Activated CD8-positive, alpha-beta memory T cell treated with anti-CD3 and anti-CD28 coated beads for 1 hour (primary cell): ENCODE measurements around the gene PLCB2.

Source experiments
- DNase-seq, 2 donors: peaks; one replicate each; pipeline ENCODE4 v3.0.0-alpha.2; 2020; ENCODE audit warnings: low read depth in 1 of 2; ENCODE audit errors: extremely low read depth in 1 of 2

PLCB2 gene

GRCh38 chr15:40253167-40253790 is 54.5 kb downstream of the PLCB2 start:
- no peak for DNase-seq

DNA sequence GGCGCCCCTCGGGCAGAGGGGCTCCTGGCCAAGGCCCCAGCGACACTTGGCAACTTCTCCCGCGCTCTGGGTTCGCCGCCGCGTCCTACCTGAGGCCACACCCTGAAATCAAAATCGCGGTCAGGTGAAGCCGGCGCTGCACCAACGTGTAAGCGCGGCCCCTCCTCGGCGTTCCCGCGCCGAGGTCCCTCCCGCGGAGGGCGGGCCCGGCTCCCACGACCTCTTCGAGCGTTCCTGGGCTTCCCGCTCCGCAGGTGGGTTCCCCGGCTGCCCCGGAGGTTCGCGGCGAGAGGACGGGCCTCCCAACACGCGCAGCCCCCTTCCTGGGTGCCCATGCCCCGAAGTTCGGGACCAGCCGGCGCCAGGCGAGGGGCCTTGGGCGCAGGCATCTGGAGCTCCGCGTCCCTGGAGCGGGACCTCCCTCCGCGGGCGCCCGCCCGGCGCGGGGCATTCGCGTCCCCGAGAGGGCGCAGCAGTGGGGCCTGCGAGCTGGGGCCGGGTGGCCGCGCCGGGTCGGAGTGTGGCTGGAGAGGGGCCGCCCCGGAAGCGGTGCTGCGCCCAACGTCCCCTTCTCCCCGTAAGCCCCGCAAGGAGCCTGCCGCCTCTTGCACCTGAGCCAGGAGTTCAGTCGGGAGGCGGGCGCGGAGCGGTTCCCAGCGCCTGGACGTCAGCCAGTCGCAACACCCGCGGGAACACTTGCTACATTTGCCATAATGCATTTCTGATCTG is 55.1 kb downstream of the PLCB2 start:
- DNase-seq = no peak

GRCh38 chr15:40252141-40252437 is 55.6 kb downstream of the PLCB2 start:
- no peak for DNase-seq

DNA sequence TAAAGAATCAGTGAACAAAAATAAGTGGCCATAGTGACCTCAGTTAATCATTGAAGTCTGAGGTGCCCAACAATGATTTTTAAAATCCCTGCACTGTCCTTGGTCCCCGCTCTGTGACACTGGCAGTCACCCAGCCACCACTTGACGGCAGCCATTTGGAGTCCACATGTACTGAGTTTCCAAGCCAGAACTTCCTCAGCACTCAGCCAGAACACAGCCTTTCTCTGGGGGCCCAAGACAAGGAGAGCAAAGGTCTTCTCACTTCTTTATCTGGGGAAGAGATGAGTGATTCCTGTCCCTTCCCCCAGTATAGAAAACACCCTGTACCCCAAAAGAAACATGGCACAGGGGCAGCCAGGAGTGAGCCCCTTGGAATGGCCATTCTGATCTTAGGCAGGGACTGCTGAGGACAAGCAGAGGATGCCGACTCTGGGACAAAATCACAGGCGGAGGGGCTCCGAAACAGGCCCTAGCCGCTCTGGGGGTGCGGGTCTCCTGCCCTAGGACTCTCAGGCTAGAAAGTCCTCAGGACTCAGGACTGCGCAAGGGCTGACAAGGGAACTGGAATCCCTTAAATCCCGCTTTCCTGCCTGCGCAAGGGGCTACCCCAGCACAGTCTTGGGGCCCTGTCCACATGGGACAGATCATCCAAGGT is 56.1 kb downstream of the PLCB2 start:
- DNase-seq = no peak

DNA sequence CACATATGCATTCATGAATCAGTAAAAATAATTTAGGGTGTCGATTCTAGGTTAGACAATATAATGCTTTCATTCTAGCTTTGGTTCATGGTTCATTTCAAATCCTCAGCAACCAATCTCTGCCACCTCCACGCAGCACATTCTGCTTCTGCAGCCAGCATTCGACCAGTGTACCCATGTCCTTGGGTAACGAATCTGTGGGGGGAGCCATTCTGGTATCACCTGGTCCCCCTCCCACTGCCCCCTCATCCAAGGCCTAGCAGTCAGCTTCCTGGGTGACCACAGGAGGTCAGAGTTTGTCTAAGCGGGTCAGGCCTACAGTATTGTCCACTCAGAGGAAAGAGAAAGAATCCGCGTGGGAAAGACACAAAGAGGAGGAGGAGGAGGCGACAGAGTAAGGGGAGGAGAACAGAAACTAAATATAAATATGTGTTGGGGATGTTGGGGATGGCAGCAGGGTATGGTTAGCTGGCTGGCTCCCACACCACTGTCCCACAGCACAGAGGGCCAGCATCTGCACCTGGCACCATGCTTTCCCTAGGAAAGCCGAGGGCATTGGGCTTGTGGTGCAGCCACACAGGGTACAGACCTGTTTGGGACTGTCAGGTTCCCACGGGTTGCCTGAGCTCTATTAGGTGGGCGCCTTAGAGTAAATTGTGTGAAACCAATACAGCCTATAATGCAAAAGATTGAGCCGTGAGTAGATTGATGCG is 56.8 kb downstream of the PLCB2 start:
- DNase-seq = no peak

GRCh38 chr15:40250304-40250656 is 57.5 kb downstream of the PLCB2 start:
- DNase-seq = no peak

DNA sequence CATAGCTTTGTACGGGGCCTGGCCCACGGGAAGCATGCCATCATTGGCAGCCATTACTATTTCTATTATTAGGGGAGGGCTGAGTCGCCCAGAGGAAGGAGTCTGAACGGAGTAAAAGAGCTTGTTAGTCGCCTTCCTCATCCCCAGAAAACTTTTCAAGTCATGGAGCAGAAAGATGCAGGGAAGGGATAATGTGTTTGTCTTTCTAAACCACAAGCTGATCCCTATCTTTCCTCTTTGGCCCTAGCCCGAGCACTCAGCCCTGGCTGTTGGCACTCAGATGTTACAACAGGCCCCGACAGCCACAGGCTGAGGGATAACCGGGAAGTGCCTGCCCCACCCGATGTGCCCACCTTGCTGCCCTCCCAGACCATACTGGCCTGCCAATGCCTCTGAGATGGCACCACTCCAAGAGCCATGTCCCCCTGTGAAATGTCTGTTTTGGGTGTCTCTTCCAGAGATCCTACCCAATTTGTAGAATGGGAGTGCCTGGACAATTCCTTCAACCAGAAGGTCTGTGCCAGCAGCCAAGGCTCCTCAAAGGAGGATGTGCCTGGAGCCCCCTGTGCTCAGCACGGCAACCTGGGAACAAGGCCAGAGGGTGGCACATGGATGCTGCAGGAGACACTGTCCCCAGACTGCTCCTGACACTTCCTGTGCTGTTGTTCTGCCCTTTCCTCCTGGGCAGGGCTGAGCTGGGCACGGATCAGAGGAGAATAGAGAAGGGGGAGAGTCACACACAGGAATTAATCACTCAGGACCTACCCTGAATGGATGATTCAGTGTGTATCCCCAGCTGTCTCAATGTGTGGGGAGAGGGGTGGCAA is 58.0 kb downstream of the PLCB2 start:
- DNase-seq = no peak

- no peak for DNase-seq
Observed at GRCh38 chr15:40248006-40248783, 59.5 kb downstream of the PLCB2 start.

GRCh38 chr15:40247406-40247971 is 60.2 kb downstream of the PLCB2 start:
- DNase-seq = no peak

DNA sequence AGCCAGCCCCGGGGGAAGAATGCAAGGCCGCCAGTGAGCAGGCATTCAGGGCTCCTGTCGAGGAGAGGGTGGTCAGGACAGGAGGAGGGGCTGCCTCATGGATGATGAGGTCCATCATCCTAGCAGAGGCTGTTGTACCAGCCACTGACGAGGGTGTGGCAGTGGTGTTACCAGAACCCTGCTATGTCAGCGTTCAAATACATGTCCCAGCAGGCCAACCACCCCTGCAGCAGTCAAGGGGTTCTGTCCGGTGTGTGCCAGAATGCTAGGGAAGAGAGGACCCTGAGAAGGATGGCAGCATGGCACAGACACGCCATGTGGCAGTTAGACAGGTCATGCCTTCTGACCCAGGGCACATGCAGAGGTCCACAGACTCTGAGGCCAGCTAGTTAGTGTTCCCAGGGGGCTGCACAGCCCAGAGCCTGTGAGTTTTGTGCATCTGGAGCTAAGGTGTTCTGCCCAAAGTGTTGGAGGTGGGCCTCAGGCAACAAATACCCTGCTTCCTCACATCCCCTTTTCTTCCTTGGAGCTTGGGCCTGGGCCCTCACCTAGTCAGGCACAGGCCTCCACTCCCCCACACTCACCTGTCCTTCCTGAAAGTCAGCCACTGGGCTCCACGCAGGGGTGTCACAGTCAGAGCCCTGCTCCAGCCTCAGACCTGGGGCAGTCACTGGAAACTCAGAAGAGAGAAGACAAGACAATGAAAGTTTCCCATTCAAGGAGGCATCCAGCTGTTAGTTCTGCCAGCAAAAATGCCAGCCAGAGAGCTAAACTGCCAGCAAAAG is 61.0 kb downstream of the PLCB2 start:
- no peak for DNase-seq

- no peak for DNase-seq
Observed at GRCh38 chr15:40245666-40246450, 61.9 kb downstream of the PLCB2 start.

DNA sequence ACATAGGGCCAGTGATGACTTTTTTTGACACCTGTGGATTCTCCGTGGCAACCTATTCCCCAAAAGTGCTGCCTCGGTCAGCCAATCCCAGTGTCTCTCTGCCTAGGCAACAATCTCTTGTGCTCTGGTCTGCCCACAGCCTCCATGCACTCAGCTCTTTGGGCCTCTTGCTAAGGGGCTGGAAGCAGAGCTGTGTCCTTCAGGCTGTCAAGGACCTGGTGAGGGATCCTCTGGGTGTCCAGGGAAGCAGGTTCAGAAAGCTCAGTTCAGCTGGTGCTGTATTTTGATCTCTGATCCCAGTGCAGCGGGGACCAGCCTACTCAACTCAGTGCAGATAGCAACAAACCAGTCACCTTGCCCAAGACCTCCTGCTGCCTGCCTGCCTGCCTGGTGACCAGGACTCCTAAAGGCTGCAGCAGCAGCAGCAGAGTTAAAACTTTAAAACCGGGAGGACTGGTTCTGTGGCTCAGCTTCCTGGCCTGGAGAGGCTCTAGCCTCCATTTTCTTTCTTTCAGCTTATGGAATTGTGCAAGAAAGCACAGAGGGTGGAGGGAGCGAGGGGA is 62.7 kb downstream of the PLCB2 start:
- no peak for DNase-seq

DNA sequence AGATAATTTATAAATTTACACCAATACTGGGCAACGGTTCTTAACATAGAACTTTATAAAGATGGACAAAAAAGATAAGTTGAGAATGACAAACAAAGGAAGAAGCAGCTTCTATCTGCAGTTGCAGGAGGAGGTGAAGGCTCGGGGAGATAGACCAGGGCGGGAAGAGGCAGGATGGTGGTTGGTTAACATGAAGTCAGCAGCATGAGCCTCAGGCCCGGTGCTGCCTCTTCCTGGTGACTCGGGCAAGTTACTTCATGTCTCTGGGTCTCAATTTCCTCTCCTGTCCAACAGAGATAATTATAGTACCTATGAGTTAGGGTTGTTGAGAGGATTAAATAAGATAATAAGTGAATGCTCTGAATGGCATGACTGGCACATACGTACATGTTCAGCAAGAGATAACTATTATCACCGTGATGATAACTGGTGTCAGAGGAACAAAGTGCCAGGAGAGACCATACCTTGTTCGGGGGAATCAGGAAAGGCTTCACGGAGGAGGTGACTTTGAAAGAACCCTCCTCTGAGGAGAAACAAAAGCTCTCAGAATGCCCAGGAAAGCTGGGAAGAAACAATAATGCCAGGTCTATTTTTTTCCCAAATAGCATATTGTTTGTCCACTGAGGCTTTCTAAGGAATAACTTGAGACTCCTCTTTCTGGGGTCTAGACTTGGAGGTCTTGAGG is 64.5 kb downstream of the PLCB2 start:
- no peak for DNase-seq

DNA sequence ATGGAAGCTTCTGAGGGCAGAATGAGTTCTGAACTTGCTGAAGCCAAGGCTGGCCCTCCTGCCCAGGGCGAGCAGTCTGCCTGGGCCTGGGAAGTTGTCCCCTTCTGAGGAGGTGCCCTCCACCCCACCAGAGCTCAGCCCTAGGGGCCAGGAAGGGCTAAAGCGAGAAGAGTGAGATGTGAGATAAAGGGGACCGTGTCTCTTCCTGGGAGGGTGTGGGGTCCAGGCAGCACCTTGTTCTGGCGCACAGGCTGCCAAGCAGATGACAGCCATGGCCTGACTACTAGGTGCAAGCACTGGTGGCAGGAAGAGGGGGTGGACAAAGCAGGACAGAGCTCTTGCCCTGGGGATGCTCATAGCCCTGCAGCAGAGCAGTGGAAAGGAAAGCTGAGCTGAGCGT is 65.1 kb downstream of the PLCB2 start:
- no peak for DNase-seq

DNA sequence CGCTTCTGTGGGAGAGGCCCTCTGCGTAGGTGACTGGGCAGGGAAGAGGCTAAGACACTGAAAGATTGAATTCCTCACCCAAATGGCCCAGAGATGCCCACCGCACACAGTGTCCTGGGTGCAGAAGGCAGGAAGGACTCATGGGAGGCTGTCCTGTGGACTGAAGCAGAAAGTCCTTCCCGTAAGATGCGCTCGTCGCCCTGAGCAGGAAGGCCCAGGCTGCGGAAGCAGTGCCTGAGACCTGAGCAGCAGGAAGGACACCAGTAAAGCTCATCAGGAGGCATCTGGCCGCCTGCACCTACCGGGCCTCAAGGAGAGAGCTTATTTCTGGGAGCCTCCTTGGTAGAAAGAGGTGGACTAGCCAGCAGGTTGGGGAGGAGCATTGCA is 65.5 kb downstream of the PLCB2 start:
- DNase-seq = no peak

DNA sequence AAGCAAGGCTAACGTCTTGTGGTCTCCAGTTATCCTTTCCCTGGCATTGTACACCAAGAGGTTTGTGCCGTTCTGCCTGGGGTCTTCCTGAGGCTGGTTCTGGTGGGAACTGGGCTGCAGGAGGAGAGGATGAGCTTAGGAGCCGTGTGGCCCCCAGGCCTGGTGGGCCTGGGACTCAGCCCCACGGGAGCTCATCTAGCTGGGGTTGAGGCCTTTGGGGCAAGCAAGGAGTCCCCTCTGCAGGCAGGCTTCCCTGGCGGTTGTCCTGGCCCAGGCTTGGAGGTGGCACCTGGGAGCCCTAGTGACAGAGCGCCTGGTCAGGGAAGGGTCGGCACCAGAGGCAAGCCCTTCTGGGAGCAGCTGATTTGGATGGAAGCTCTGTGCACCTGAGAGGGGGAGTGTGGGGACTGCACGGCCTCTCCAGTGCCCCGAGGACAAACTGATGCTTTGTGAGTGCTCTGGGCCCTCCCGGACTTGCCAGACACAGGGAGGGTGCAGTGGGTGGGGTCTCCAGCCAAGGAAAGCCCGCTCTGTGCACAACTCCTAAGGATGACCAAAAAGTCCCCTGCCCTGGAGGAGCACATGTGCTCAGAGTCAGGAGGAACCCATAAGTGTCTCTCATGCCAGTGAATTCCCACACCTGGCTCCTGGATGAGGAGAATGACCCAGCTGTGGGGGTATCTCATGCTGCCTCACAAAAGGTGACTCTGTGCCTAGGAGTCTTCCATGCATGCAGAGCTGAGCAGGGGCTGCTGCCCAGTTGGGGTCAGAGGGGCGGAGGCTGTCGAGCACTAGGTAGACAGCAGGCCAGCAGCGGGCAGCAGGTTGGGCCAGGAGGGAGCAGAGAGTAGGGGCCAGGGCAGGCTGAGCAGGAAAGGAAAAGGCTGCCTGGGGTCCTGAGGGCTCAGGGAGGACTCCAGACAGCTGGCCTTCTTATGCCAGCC is 66.2 kb downstream of the PLCB2 start:
- DNase-seq = no peak
